HepG2 (cell line): Measurements from ENCODE around the gene LMNA. TPM values are rescaled to one million over a fixed set of nuclear protein-coding genes. Genes with fewer than 3 reads are reported as not detected.
A peak's percentile ranks its signal among the peaks of the same experiment; 100 is the strongest.

Experiments
- CSRNP2 ChIP-seq: sonication (generic); formaldehyde crosslinking; conservative IDR thresholded peaks from 2 replicates; pipeline ENCODE4 v1.8.0; 2022; ENCODE audit warnings: low read depth, missing genetic modification reagents
- HES4 ChIP-seq: sonication (generic); formaldehyde crosslinking; IDR thresholded peaks from 2 replicates; pipeline ENCODE4 v1.9.0; 2021; ENCODE audit warnings: mild to moderate bottlenecking, missing genetic modification reagents, borderline replicate concordance
- HNRNPL ChIP-seq: fragments of 200-400 bp; formaldehyde crosslinking; IDR thresholded peaks from 2 replicates; pipeline ENCODE4 v1.6.1; 2017; ENCODE audit warnings: mild to moderate bottlenecking, low read depth, low read length
- ISX ChIP-seq: sonication (generic); formaldehyde crosslinking; conservative IDR thresholded peaks from 2 replicates; pipeline ENCODE4 v1.5.0; 2020; ENCODE audit warnings: missing genetic modification reagents
- KMT2B ChIP-seq: IDR thresholded peaks from 2 replicates; pipeline ENCODE4 v1.6.1; 2016; ENCODE audit warnings: missing genetic modification reagents, missing compliant biosample characterization
- MAF1 ChIP-seq: sonication (generic); formaldehyde crosslinking; IDR thresholded peaks from 2 replicates; pipeline ENCODE4 v1.5.0; 2020; ENCODE audit warnings: missing genetic modification reagents, borderline replicate concordance
- MED13 ChIP-seq: sonication (generic); formaldehyde crosslinking; IDR thresholded peaks from 2 replicates; pipeline ENCODE4 v1.5.0; 2020; ENCODE audit warnings: missing genetic modification reagents
- ONECUT2 ChIP-seq: sonication (generic); formaldehyde crosslinking; IDR thresholded peaks from 2 replicates; pipeline ENCODE4 v1.4.0; 2020; ENCODE audit warnings: missing genetic modification reagents
- PITX1 ChIP-seq: sonication (generic); formaldehyde crosslinking; IDR thresholded peaks from 2 replicates; pipeline ENCODE4 v1.5.1; 2020; ENCODE audit warnings: mild to moderate bottlenecking, missing genetic modification reagents
- RARA ChIP-seq: IDR thresholded peaks from 2 replicates; pipeline ENCODE4 v1.6.1; 2016; ENCODE audit warnings: missing genetic modification reagents, missing compliant biosample characterization
- RXRA ChIP-seq: sonication (generic); formaldehyde crosslinking; IDR thresholded peaks from 2 replicates; pipeline ENCODE4 v1.5.1; 2020; ENCODE audit warnings: missing genetic modification reagents
- SRSF9 ChIP-seq: fragments of 200-400 bp; formaldehyde crosslinking; IDR thresholded peaks from 2 replicates; pipeline ENCODE4 v1.6.1; 2018; ENCODE audit warnings: borderline replicate concordance, mild to moderate bottlenecking, low read depth, low read length; ENCODE audit not compliant: insufficient read depth, poor library complexity, severe bottlenecking
- XBP1 ChIP-seq: sonication (generic); formaldehyde crosslinking; IDR thresholded peaks from 2 replicates; pipeline ENCODE4 v1.5.0; 2020; ENCODE audit warnings: missing genetic modification reagents
- ZFP36 ChIP-seq: fragments of 150-350 bp; IDR thresholded peaks from 2 replicates; pipeline ENCODE4 v1.6.1; 2018; ENCODE audit warnings: borderline replicate concordance, low read length, low read depth; ENCODE audit not compliant: partially characterized antibody
- ZIK1 ChIP-seq: sonication (generic); formaldehyde crosslinking; IDR thresholded peaks from 2 replicates; pipeline ENCODE4 v1.5.0; 2020; ENCODE audit warnings: mild to moderate bottlenecking, low read depth, missing genetic modification reagents, borderline replicate concordance
- ZNF460 ChIP-seq: sonication (generic); formaldehyde crosslinking; IDR thresholded peaks from 2 replicates; pipeline ENCODE4 v1.5.1; 2020; ENCODE audit warnings: missing genetic modification reagents, mild to moderate bottlenecking, borderline replicate concordance
- ZXDC ChIP-seq: sonication (generic); formaldehyde crosslinking; IDR thresholded peaks from 2 replicates; pipeline ENCODE4 v1.5.0; 2020; ENCODE audit warnings: mild to moderate bottlenecking, missing genetic modification reagents
- polyA plus RNA-seq, 8 experiments: library from polyadenylated mRNA; depleted of rRNA in 3 of 8; stranded (reverse) in 7 of 8; unstranded in 1 of 8; fragments of >200 nt; fragmentation: Illumina TruSeq in 4 of 8; extraction: Trizol in 4 of 8; gene quantifications; 2 replicates each; pipeline versions ENCODE4 v1.2.1 to v1.2.3, GENCODE V29; 2011 to 2016; ENCODE audit warnings: low read depth in 4 of 8, missing spikeins in 1 of 8, mixed read lengths in 1 of 8; ENCODE audit not compliant: insufficient read depth in 1 of 8
- total RNA-seq, 5 experiments: library from RNA; depleted of rRNA; stranded (reverse); fragments of >200 nt; fragmentation: Illumina TruSeq; extraction: Trizol; gene quantifications; 2 replicates each; pipeline ENCODE4 v1.2.3, GENCODE V29; 2016; ENCODE audit warnings: low read depth in 1 of 5
- TF ChIP-seq, protein P1 (sequence below): sonication (generic); formaldehyde crosslinking; conservative IDR thresholded peaks from 2 replicates; pipeline ENCODE4 v1.4.0; 2020; ENCODE audit warnings: missing genetic modification reagents
- TF ChIP-seq, protein P2 (sequence below): sonication (generic); formaldehyde crosslinking; IDR thresholded peaks from 2 replicates; pipeline ENCODE4 v1.9.0; 2021; ENCODE audit warnings: missing genetic modification reagents, mild to moderate bottlenecking, borderline replicate concordance

Gene LMNA
- total and polyA plus RNA-seq, 2 of the 13 experiments (the other 11 are each of a cell fraction or from before 2014, with no cell fraction given): 107 to 225 TPM

DNA sequence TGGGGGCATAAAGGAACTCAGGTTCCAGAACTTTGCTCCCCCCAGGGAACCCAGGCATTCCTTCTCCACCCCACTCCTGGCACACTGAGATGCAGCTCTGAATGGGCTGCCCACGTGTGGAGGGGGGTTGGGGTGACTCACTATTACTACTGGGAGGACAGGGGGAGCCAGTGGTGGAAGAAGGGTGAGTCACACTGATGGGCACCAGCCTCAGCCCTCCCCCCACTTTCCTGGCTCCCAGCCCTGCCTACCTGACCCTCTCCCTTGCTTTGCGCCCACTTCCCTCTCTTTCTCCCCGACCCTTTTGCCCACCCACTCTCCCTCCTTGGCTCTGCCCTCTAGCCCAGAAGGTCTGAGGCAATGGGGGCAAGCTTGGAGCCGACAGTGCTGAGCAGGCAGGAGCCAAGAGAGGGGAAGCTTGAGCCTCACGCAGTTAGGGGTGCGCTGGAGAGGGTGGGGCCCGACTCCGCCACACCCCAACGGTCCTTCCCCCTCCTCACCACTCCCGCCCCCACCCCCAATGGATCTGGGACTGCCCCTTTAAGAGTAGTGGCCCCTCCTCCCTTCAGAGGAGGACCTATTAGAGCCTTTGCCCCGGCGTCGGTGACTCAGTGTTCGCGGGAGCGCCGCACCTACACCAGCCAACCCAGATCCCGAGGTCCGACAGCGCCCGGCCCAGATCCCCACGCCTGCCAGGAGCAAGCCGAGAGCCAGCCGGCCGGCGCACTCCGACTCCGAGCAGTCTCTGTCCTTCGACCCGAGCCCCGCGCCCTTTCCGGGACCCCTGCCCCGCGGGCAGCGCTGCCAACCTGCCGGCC lies at the start of gene LMNA (continued):
- no peak for TF ChIP-seq SRSF9
- TF ChIP-seq MAF1 (CRISPR knock-in tag): no peak
- TF ChIP-seq RXRA (CRISPR knock-in tag): no peak; the same call in none of the 2 replicates
- TF ChIP-seq HNRNPL: peak; percentile 87
- TF ChIP-seq ONECUT2 (CRISPR knock-in tag): no peak
- TF ChIP-seq ISX (CRISPR knock-in tag): no peak
- TF ChIP-seq RARA (CRISPR knock-in tag): no peak
- TF ChIP-seq PITX1 (CRISPR knock-in tag): no peak; the same call in 1 of the 2 replicates
- peak; percentile 44; the same call in 1 of the 2 replicates for TF ChIP-seq ZXDC
- TF ChIP-seq MED13 (CRISPR knock-in tag): no peak
- TF ChIP-seq XBP1 (CRISPR knock-in tag): no peak
- no peak for TF ChIP-seq HES4 (CRISPR knock-in tag)
- no peak for TF ChIP-seq CSRNP2 (CRISPR knock-in tag)
- no peak for TF ChIP-seq KMT2B (CRISPR knock-in tag)
- TF ChIP-seq ZFP36: no peak
- TF ChIP-seq, protein P1, sequence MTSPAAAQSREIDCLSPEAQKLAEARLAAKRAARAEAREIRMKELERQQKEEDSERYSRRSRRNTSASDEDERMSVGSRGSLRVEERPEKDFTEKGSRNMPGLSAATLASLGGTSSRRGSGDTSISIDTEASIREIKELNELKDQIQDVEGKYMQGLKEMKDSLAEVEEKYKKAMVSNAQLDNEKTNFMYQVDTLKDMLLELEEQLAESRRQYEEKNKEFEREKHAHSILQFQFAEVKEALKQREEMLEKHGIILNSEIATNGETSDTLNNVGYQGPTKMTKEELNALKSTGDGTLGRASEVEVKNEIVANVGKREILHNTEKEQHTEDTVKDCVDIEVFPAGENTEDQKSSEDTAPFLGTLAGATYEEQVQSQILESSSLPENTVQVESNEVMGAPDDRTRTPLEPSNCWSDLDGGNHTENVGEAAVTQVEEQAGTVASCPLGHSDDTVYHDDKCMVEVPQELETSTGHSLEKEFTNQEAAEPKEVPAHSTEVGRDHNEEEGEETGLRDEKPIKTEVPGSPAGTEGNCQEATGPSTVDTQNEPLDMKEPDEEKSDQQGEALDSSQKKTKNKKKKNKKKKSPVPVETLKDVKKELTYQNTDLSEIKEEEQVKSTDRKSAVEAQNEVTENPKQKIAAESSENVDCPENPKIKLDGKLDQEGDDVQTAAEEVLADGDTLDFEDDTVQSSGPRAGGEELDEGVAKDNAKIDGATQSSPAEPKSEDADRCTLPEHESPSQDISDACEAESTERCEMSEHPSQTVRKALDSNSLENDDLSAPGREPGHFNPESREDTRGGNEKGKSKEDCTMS (CRISPR knock-in tag): no peak
- no peak for TF ChIP-seq ZNF460
- TF ChIP-seq, protein P2, sequence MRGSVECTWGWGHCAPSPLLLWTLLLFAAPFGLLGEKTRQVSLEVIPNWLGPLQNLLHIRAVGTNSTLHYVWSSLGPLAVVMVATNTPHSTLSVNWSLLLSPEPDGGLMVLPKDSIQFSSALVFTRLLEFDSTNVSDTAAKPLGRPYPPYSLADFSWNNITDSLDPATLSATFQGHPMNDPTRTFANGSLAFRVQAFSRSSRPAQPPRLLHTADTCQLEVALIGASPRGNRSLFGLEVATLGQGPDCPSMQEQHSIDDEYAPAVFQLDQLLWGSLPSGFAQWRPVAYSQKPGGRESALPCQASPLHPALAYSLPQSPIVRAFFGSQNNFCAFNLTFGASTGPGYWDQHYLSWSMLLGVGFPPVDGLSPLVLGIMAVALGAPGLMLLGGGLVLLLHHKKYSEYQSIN (CRISPR knock-in tag): no peak
- no peak for TF ChIP-seq ZIK1
